Measurements from ENCODE around the gene GPR82. TPM values are rescaled to one million over a fixed set of nuclear protein-coding genes. Genes with fewer than 3 reads are reported as not detected.
"Not testable (repeated sequence)": the region's sequence is repeated elsewhere in the genome, so short reads cannot be mapped to it uniquely, and the experiment has no call there.

GPR82 gene
- total RNA-seq = not detected in 2 replicates

GRCh38 chrX:41723826-41724225, at the start of gene GPR82:
GPR82 (plus strand) TSS chrX:41724181; CDS start chrX:41727027, 2,846 bp downstream.
- H3K27me3 ChIP-seq (ENCODE audit: control insufficient read depth, insufficient read depth, low read length) = no peaks in the 10 kb centered on the region
- no peaks in the 10 kb centered on the region for H3K36me3 ChIP-seq (ENCODE audit: control insufficient read depth, insufficient read depth, low read length)
- H3K4me3 ChIP-seq (ENCODE audit: low read depth, low read length) = no peak within 1 kb of the TSS
- no peak for DNase-seq (ENCODE audit: low read depth)
- no peak for TF ChIP-seq CTCF (IDR thresholded peaks at IDR 0.05; ENCODE audit: insufficient read depth, low read length, poor library complexity, severe bottlenecking)

- H3K36me3 ChIP-seq (ENCODE audit: control insufficient read depth, insufficient read depth, low read length); H3K27me3 ChIP-seq (ENCODE audit: control insufficient read depth, insufficient read depth, low read length); H3K4me3 ChIP-seq (ENCODE audit: low read depth, low read length); DNase-seq (ENCODE audit: low read depth): not testable (repeated sequence)
These were observed 47.6 kb upstream of the GPR82 start for GRCh38 chrX:41676361-41676760.

GRCh38 chrX:41677183-41678060, 46.6 kb upstream of the GPR82 start:
- Histone ChIP-seq H3K4me3 (ENCODE audit: low read depth, low read length) (no peak overlapping the region), H3K27me3 (ENCODE audit: control insufficient read depth, insufficient read depth, low read length) (no peaks in the 10 kb centered on the region), H3K36me3 (ENCODE audit: control insufficient read depth, insufficient read depth, low read length) (no peaks in the 10 kb centered on the region)
- no peak for DNase-seq (ENCODE audit: low read depth)
- no peak for TF ChIP-seq CTCF (IDR thresholded peaks at IDR 0.05; ENCODE audit: insufficient read depth, low read length, poor library complexity, severe bottlenecking)

GRCh38 chrX:41684138-41684537, 39.8 kb upstream of the GPR82 start:
- H3K4me3 ChIP-seq (ENCODE audit: low read depth, low read length) = no peak overlapping the region
- DNase-seq (ENCODE audit: low read depth) = no peak
- H3K27me3 ChIP-seq (ENCODE audit: control insufficient read depth, insufficient read depth, low read length) = no peaks in the 10 kb centered on the region
- no peaks in the 10 kb centered on the region for H3K36me3 ChIP-seq (ENCODE audit: control insufficient read depth, insufficient read depth, low read length)
- no peak for TF ChIP-seq CTCF (IDR thresholded peaks at IDR 0.05; ENCODE audit: insufficient read depth, low read length, poor library complexity, severe bottlenecking)

- TF ChIP-seq CTCF (IDR thresholded peaks at IDR 0.05; ENCODE audit: insufficient read depth, low read length, poor library complexity, severe bottlenecking) = no peak
- no peak overlapping the region for H3K4me3 ChIP-seq (ENCODE audit: low read depth, low read length)
- no peaks in the 10 kb centered on the region for H3K36me3 ChIP-seq (ENCODE audit: control insufficient read depth, insufficient read depth, low read length)
- no peaks in the 10 kb centered on the region for H3K27me3 ChIP-seq (ENCODE audit: control insufficient read depth, insufficient read depth, low read length)
- no peak for DNase-seq (ENCODE audit: low read depth)
These were observed 39.0 kb upstream of the GPR82 start for GRCh38 chrX:41684940-41685339.

GRCh38 chrX:41686788-41687187, 37.2 kb upstream of the GPR82 start:
- H3K4me3 ChIP-seq (ENCODE audit: low read depth, low read length) = no peak overlapping the region
- H3K36me3 ChIP-seq (ENCODE audit: control insufficient read depth, insufficient read depth, low read length) = no peaks in the 10 kb centered on the region
- no peaks in the 10 kb centered on the region for H3K27me3 ChIP-seq (ENCODE audit: control insufficient read depth, insufficient read depth, low read length)
- no peak for TF ChIP-seq CTCF (IDR thresholded peaks at IDR 0.05; ENCODE audit: insufficient read depth, low read length, poor library complexity, severe bottlenecking)
- no peak for DNase-seq (ENCODE audit: low read depth)

All from kidney epithelial cell (primary cell).